Fibroblast of lung (primary cell): ENCODE results near the gene ADAMTS10. TPM values are rescaled to one million over a fixed set of nuclear protein-coding genes. Genes with fewer than 3 reads are reported as not detected.
"Not testable (repeated sequence)": the region's sequence is repeated elsewhere in the genome, so short reads cannot be mapped to it uniquely, and the experiment has no call there.

Source experiments
- DNase-seq, 2 donors: peaks; one replicate each; pipeline versions ENCODE4 v3.0.0 to v3.0.0-alpha.2; 2010; ENCODE audit warnings: low read depth in 2 of 2
- H2AFZ ChIP-seq: 2 replicates; pipeline ENCODE4 v1.5.1; 2012; ENCODE audit warnings: low read length, control low read depth, inconsistent platforms
- H3K27ac ChIP-seq: 2 replicates; pipeline ENCODE4 v1.5.1; 2011; ENCODE audit warnings: low read length, control low read depth; ENCODE audit not compliant: insufficient read depth
- H3K27me3 ChIP-seq: 2 replicates; pipeline ENCODE4 v1.5.1; 2011; ENCODE audit warnings: mild to moderate bottlenecking, low read length; ENCODE audit not compliant: control insufficient read depth, insufficient read depth
- H3K36me3 ChIP-seq: 2 replicates; pipeline ENCODE4 v1.5.1; 2011; ENCODE audit warnings: low read length; ENCODE audit not compliant: control insufficient read depth, insufficient read depth
- H3K4me1 ChIP-seq: 2 replicates; pipeline ENCODE4 v1.5.1; 2011; ENCODE audit warnings: low read length; ENCODE audit not compliant: control insufficient read depth, insufficient read depth; ENCODE audit errors: extremely low read depth
- H3K4me2 ChIP-seq: 2 replicates; pipeline ENCODE4 v1.5.1; 2011; ENCODE audit warnings: low read length, control low read depth; ENCODE audit not compliant: insufficient read depth; ENCODE audit errors: extremely low read depth
- H3K4me3 ChIP-seq, 4 experiments: fragments of 200-600 bp in 1 of 4; sonication (generic) in 1 of 4; replicated peaks in 1 of 4; 2 replicates each; pipeline ENCODE4 v1.5.1; 2011 to 2016; ENCODE audit warnings: low read length in 4 of 4, low read depth in 3 of 4, mild to moderate bottlenecking in 3 of 4, control low read depth in 2 of 4, inconsistent platforms in 1 of 4, mixed read lengths in 1 of 4; ENCODE audit not compliant: insufficient read depth in 1 of 4; ENCODE audit errors: control extremely low read depth in 1 of 4
- H3K79me2 ChIP-seq: 2 replicates; pipeline ENCODE4 v1.5.1; 2012; ENCODE audit warnings: mild to moderate bottlenecking, low read length, inconsistent platforms; ENCODE audit not compliant: control insufficient read depth, insufficient read depth
- H3K9ac ChIP-seq: 2 replicates; pipeline ENCODE4 v1.5.1; 2011; ENCODE audit warnings: mild to moderate bottlenecking, low read length, control low read depth; ENCODE audit not compliant: insufficient read depth
- H3K9me3 ChIP-seq: 2 replicates; pipeline ENCODE4 v1.5.1; 2012; ENCODE audit warnings: low read depth, low read length; ENCODE audit not compliant: control insufficient read depth, insufficient read depth
- H4K20me1 ChIP-seq: 2 replicates; pipeline ENCODE4 v1.5.1; 2011; ENCODE audit warnings: low read length; ENCODE audit not compliant: control insufficient read depth, insufficient read depth; ENCODE audit errors: extremely low read depth
- CTCF ChIP-seq, 2 donors: IDR thresholded peaks in 1 of 2; conservative IDR thresholded peaks in 1 of 2; 1 replicate in 1 of 2; 2 replicates in 1 of 2; pipeline ENCODE4 v1.5.1; 2011 to 2012; ENCODE audit warnings: low read length in 2 of 2, control low read depth in 1 of 2, inconsistent platforms in 1 of 2, low read depth in 1 of 2, mild to moderate bottlenecking in 1 of 2
- EZH2 ChIP-seq: IDR thresholded peaks from 2 replicates; pipeline ENCODE4 v1.5.1; 2012; ENCODE audit warnings: low read length, control low read depth, mild to moderate bottlenecking; ENCODE audit errors: missing control alignments
- polyA plus RNA-seq, 2 donors: library from polyadenylated mRNA; depleted of rRNA in 1 of 2; stranded (reverse) in 1 of 2; unstranded in 1 of 2; fragments of >200 nt; gene quantifications; 2 replicates each; pipeline ENCODE4 v1.2.1, GENCODE V29; 2011 to 2012; ENCODE audit warnings: missing spikeins in 1 of 2
- total RNA-seq: library from RNA; depleted of rRNA; stranded (reverse); fragments of >200 nt; gene quantifications from 2 replicates; pipeline ENCODE4 v1.2.1, GENCODE V29; 2014

ADAMTS10 gene
- total and polyA plus RNA-seq, 2 donors (not counting 1 experiment from before 2014, with no cell fraction given) = 2.0 to 11.2 TPM

GRCh38 chr19:8558325-8558724 is 52.2 kb downstream of the ADAMTS10 start:
- H3K4me1 ChIP-seq = no peaks in the 10 kb centered on the region
- DNase-seq = no peak

GRCh38 chr19:8557642-8558238 is 52.8 kb downstream of the ADAMTS10 start:
- no peaks in the 10 kb centered on the region for H3K79me2 ChIP-seq
- no peak for DNase-seq
- no peak overlapping the region for H3K9ac ChIP-seq
- H3K9me3 ChIP-seq = no peaks in the 10 kb centered on the region
- no peak overlapping the region for H3K27ac ChIP-seq
- H3K4me1 ChIP-seq = no peaks in the 10 kb centered on the region
- H3K4me3 ChIP-seq = no peak overlapping the region
- H4K20me1 ChIP-seq = no peaks in the 10 kb centered on the region
- no peaks in the 10 kb centered on the region for H3K36me3 ChIP-seq
- no peak overlapping the region for H3K4me2 ChIP-seq
- H2AFZ ChIP-seq = no peak overlapping the region
- TF ChIP-seq CTCF (conservative IDR thresholded peaks at IDR 0.05 in 1 of 2, IDR thresholded peaks at IDR 0.05 in 1 of 2; ENCODE audit: low read depth in 1 of 2, low read length in 2 of 2) = no peak
- no peak for TF ChIP-seq EZH2
- no peaks in the 10 kb centered on the region for H3K27me3 ChIP-seq

More at GRCh38 chr19:8558325-8558724, 52.2 kb downstream of the ADAMTS10 start:
- Histone ChIP-seq H3K9me3 (no peaks in the 10 kb centered on the region), H3K4me3 (no peak overlapping the region), H4K20me1 (no peaks in the 10 kb centered on the region), H3K27me3 (no peaks in the 10 kb centered on the region), H3K27ac (no peak overlapping the region), H3K79me2 (no peaks in the 10 kb centered on the region), H3K9ac (no peak overlapping the region), H3K4me2 (no peak overlapping the region), H2AFZ (no peak overlapping the region), H3K36me3 (no peaks in the 10 kb centered on the region)
- TF ChIP-seq EZH2 = no peak
- TF ChIP-seq CTCF (conservative IDR thresholded peaks at IDR 0.05 in 1 of 2, IDR thresholded peaks at IDR 0.05 in 1 of 2; ENCODE audit: low read depth in 1 of 2, low read length in 2 of 2) = no peak

GRCh38 chr19:8553729-8554128 is 56.8 kb downstream of the ADAMTS10 start:
- H3K4me2 ChIP-seq, H3K27ac ChIP-seq, H3K4me3 ChIP-seq, H3K79me2 ChIP-seq, DNase-seq, H3K4me1 ChIP-seq, H3K36me3 ChIP-seq, H3K27me3 ChIP-seq, H3K9me3 ChIP-seq, H4K20me1 ChIP-seq, H3K9ac ChIP-seq, H2AFZ ChIP-seq: not testable (repeated sequence)
